Glutamatergic neuron (in vitro differentiated cells): ENCODE measurements around the gene APOA4. TPM values are rescaled to one million over a fixed set of nuclear protein-coding genes. Genes with fewer than 3 reads are reported as not detected.

Source experiments
- DNase-seq: peaks from one replicate; pipeline ENCODE4 v3.0.0; 2022
- H3K27ac Mint-ChIP-seq: one replicate; pipeline ENCODE4 v1.8.0; 2020; ENCODE audit warnings: mild to moderate bottlenecking, mixed read lengths, inconsistent platforms; ENCODE audit not compliant: unreplicated experiment
- H3K27me3 Mint-ChIP-seq: one replicate; pipeline ENCODE4 v1.8.0; 2020; ENCODE audit warnings: mild to moderate bottlenecking, moderate library complexity, mixed read lengths, inconsistent platforms; ENCODE audit not compliant: unreplicated experiment
- H3K36me3 Mint-ChIP-seq: one replicate; pipeline ENCODE4 v1.8.0; 2020; ENCODE audit warnings: mild to moderate bottlenecking, mixed read lengths, inconsistent platforms; ENCODE audit not compliant: unreplicated experiment
- H3K4me1 Mint-ChIP-seq: one replicate; pipeline ENCODE4 v1.8.0; 2020; ENCODE audit warnings: mild to moderate bottlenecking, low read depth, mixed read lengths, inconsistent platforms; ENCODE audit not compliant: unreplicated experiment
- H3K4me3 Mint-ChIP-seq: one replicate; pipeline ENCODE4 v1.8.0; 2020; ENCODE audit warnings: mild to moderate bottlenecking, mixed read lengths, inconsistent platforms; ENCODE audit not compliant: unreplicated experiment
- H3K9me3 Mint-ChIP-seq: one replicate; pipeline ENCODE4 v1.8.0; 2020; ENCODE audit warnings: mild to moderate bottlenecking, moderate library complexity, mixed read lengths, inconsistent platforms; ENCODE audit not compliant: unreplicated experiment
- total RNA-seq: library from RNA; stranded (reverse); fragmentation: NEBNext Ultra II Directional; extraction: Animal tissue kit (Norgen Biotek cat#: 25700); gene quantifications from one replicate; pipeline ENCODE4 v1.2.1, GENCODE V29; 2021; ENCODE audit not compliant: unreplicated experiment
- TF ChIP-seq, protein P1 (sequence below): fragments of 200-600 bp; sonication (generic); IDR thresholded peaks from one replicate; pipeline ENCODE4 v1.5.0; 2021; ENCODE audit not compliant: partially characterized antibody, unreplicated experiment

Gene APOA4
- total RNA-seq, 1 donor from 2014 or later, result not detected

DNA sequence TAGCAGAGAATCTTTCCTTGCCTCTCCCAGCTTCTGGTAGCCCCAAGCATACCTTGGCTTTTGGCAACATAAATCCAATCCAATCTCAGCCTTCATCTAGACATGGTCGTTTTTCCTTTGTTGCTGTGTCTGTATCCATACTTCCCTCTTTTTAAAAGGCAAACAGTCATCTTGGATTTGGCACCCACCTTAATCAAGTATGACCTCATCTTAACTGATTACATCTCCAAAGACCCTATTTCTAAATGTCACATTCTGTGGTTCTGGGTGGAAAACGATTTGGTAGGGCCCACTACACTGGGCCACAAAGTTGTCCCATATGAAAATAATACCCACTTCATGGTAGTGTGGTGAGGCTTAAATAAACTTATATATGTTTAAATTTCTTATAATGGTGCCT lies 51.2 kb downstream of the APOA4 start:
- Mint-ChIP-seq H3K4me1 (peaks cover 10% of the 10 kb centered on the region), H3K36me3 (no peaks in the 10 kb centered on the region), H3K27me3 (no peaks in the 10 kb centered on the region), H3K9me3 (no peaks in the 10 kb centered on the region), H3K27ac (peak overlapping the region; percentile 89), H3K4me3 (peak overlapping the region; percentile 97)
- TF ChIP-seq, protein P1, sequence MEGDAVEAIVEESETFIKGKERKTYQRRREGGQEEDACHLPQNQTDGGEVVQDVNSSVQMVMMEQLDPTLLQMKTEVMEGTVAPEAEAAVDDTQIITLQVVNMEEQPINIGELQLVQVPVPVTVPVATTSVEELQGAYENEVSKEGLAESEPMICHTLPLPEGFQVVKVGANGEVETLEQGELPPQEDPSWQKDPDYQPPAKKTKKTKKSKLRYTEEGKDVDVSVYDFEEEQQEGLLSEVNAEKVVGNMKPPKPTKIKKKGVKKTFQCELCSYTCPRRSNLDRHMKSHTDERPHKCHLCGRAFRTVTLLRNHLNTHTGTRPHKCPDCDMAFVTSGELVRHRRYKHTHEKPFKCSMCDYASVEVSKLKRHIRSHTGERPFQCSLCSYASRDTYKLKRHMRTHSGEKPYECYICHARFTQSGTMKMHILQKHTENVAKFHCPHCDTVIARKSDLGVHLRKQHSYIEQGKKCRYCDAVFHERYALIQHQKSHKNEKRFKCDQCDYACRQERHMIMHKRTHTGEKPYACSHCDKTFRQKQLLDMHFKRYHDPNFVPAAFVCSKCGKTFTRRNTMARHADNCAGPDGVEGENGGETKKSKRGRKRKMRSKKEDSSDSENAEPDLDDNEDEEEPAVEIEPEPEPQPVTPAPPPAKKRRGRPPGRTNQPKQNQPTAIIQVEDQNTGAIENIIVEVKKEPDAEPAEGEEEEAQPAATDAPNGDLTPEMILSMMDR, result no peak
- no peak for DNase-seq

Other genes starting within 250 kb of the APOA4 start
- 17.0 TPM for gene BUD13, start 50.3 kb downstream of the APOA4 start, total RNA-seq
- 61.9 TPM for gene ZPR1, start 35.3 kb downstream of the APOA4 start, total RNA-seq
- gene APOA5, start 31.4 kb downstream of the APOA4 start, total RNA-seq, result not detected
- gene APOC3, start 6.6 kb upstream of the APOA4 start, total RNA-seq, result not detected
- gene APOA1, start 14.3 kb upstream of the APOA4 start, total RNA-seq, result not detected